GM21737 (cell line): ENCODE data around the gene PCP2.
A peak's percentile ranks its signal among the peaks of the same experiment; 100 is the strongest.

Source experiments
- ATAC-seq: cut with Tn5 transposase; IDR thresholded peaks from one replicate; pipeline ENCODE4 v1.9.1; 2021; ENCODE audit warnings: mild to moderate bottlenecking, moderate library complexity; ENCODE audit not compliant: unreplicated experiment

PCP2 gene

DNA sequence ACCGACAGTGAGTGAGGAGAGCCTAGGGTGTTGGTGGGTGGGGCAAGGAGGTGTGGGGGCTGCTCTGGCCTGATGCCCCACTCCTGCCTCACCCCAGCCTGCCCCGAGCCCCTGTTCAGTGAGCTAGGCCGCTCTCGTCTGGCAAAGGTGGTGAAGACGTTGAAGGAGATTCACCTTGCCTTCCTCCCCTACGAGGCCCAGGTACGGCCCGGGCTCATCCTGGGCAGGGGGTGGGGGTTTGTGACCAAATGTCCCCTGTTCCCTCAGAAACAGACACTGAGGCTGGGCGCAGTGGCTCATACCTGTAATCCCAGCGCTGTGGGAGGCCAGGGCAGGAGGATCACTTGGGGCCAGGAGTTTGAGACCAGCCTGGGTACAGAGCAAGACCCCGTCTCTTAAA lies 7.3 kb upstream of the PCP2 start:
- no peak for ATAC-seq

DNA sequence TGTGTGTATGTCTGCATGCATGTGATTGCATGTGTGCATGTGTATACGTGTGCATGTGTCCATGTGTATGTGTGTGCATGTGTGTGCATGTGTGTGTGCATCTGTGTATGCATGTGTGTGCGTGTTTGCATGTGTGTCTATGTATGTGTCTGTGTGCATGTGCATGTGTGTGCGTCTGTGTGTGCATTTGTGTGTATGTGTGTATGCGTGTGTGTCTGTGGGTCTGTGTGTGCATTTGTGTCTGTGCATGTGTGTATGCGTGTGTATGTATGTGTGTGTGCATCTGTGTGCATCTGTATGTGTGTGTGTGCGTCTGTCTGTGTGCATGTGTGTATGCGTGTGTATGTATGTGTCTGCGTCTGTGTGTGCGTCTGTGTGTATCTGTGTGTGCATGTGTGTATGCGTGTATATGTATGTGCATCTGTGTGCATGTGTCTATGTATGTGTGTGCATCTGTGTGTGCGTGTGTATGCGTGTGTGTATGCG lies 6.4 kb upstream of the PCP2 start:
- no peak for ATAC-seq

GRCh38 chr19:7638802-7639465 lies 5.4 kb upstream of the PCP2 start:
- ATAC-seq, result no peak

DNA sequence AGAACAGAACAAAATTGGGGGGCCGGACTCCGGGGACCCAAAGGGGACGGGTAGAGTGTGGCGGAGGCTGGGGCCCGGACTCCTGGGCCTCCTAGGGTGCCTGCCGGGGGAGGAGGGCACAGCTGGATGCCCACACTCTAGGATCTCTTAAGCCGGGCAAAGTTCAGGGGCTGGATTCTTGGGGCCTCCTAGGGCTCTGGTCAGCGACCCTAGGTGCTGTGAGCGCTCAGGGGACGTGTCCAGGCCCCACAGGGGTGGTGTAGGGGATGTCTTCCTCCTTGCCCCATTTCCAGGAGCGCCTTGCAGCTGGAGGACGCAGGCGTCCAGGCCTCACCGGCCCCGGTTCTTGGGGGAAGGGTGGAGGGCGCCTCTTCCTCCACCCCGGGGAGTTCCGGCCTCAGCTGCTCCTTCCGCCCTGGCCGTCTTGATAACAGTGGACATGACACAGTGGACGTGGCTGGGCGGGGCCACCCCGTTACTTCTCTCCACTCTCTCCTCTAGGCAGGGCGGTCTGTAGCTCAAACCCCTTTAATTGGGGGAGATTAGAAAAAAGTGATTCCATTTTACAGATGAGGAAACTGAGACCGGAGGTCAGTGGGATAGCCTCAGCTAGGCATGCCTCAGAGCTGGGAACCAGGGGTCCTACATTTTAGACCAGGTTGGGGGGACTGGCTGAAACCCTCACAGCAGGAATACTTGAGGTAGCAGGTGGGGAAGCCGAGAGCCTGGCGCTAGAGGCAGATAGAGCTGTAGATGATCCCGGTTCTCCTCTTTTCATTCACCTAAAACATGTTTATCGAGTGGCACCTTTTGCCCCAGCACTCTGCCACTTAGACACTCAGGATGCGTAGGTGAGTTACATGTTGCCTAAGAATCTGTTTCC lies 4.1 kb upstream of the PCP2 start:
- ATAC-seq, result no peak

DNA sequence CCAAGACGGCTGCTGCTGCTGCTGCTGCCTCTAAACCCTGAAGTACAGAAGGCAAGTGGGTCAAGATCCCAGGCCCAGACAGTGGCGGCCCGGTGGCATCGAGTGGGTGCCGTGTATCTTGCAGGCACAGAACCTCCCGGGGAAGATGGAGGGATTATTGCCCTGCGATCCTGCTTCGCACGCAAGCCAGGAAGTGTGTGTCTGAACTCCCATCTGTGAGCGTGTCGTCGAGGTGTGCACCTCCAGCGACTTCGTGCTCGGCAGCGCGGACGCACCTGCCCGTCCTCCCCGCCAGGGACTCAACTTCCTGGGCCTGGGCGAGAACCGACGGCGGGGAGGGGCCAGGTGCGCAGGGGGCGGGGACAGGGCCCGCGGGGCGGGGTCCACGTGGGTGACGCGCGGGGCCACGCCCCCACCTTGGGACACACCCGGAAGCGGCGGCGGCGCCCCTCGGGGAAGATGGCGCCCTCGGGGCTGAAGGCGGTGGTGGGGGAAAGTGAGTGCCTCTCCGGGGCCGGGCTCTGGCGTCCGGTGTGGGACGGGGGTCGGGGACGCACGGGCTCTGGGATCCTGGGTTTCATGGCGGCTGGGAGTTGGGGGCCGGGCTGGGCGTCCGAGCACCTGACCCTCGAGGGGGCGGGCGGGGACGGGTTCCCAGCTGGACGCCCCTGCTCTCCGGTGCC lies 3.3 kb upstream of the PCP2 start, which contains the start of gene STXBP2:
Gene STXBP2 (plus strand): TSS at position 420 of the 683 bp plus-strand sequence. CDS start 40 bp downstream, at position 460.
- ATAC-seq, result peak; percentile 51

GRCh38 chr19:7636317-7636690 lies 2.8 kb upstream of the PCP2 start:
- ATAC-seq, result no peak

DNA sequence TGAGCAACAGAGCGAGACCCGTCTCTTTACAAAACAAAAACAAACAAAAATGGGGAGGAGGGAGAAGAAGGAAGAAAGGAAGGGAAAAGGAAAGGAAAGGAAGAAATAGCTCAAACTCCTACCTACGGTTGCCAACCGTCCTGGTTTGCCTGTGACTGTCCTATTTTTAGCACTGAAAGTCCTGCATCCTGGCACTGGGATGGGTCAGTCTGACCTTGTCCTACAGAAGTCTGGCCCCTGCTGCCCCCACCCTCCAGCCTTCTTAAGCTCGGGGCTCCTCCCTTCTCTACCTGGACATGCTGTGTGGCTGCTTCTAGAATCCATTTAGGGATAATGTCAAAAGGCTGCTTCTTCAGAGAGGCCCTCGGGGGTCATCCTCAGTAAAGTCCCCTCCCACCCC lies 2.2 kb upstream of the PCP2 start:
- ATAC-seq, result no peak

DNA sequence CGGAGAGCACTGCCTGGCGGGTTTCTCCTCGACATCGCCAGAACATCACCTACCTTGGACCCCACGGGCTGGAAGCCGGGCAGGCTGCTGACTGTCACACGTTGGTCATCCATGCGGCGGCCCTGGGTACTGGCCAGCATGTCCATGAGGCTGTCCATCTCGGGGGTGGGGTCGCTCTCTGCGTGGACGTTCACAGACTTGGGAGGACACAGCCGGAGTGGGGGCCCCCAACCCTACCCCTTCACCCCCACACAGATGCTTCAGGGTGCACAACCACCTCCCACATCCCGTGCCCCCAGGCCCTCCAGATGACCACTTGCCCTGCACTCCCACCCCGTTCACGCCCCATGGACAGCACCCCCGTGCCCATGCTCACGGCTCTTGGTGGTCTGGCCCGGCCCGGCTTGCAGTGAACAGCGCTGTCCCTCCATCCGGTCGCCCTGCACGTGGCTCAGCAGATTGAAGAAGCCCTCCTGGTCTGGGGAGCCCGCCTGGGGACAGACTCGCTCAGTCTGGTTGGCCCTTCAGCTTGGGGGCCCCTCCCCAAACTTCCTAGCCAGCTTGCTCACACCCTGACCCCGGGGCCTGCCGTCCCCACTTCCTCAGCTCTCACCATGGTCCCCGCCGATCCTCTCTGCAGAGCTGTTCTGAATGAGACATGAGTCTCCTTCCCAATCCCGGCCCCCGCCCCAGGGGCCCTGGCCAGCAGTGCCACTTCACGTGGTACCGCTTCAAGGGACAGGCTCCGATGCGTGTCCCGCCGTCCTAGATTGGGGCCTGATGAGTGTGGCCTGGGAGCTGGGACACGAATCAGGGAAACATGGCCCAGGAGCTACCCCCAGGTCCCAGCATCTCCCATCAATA lies 947 bp downstream of the PCP2 start:
- no peak for ATAC-seq

- ATAC-seq, result no peak
Observed at GRCh38 chr19:7631577-7631976, 1.9 kb downstream of the PCP2 start.

GRCh38 chr19:7629347-7630054 lies 4.0 kb downstream of the PCP2 start, which contains the start of the genes PET100 and XAB2:
Gene PET100 (plus strand): TSS chr19:7629793. CDS start chr19:7629834, 41 bp downstream.
Gene XAB2 (minus strand): TSS chr19:7629545. CDS start chr19:7629527, 18 bp downstream.
- ATAC-seq, result peak; percentile 73

DNA sequence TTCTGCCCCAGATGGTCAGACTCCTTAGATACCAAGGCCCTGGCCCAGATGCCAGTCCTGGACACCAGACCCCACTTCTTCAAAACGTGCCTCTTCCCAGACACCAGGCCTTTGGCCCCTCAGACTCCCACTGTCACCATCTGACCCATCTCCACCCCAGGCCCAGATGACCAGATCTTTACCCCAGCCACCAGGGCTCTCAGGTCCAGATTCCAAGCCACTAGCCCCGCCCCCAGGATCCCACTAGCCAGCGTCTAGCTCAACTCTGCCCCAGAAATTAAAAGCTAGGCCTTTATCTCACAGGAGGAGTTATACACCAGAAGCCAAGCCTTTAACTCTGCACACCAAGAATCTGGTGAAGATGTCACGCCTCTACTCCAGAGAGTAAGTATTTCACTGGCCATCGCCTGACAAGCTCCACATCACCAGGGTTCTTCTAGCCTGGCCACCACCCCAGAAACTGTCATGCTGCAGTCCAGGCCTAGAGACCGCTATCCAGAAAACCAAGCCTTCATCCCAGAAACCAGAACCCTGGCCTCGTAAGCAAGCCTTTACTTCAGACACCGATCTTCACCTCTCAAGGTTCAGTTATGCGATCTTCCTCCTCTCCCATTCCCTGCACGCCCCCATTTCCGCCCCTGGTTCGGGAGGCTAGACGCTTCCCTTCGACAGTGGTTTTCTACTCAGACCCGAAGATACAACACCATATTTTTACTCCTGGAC lies 4.8 kb downstream of the PCP2 start:
- ATAC-seq, result no peak

GRCh38 chr19:7627166-7627565 lies 6.4 kb downstream of the PCP2 start:
- ATAC-seq, result no peak

DNA sequence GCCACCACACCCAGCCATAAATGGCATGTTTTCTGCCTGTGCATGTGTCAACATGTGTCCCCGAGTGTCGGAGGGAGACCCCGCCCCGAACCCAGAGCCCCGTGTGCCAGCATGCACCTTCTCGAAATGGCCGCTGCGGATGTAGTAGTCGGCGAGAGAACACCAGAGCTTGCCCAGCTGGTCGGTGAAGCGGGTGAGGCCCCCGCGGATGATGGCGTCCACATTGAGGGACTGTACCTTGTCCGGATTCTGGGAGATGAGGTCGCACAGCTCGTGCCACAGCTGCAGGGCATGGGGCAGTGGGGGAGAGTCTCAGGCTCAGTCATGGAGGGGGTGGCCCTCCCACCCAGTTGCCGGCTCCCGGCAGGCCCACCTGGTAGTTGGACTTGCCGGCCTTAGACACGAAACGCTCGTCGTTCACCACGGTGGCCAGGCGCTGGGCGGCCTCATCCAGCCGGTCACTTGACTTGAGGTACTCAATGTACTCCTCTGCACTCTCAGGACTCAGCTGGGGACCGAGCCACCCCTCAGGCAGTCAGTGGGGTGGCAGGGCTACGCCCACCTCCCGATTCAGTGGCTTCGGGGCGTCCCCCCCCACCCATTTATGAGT lies 7.7 kb downstream of the PCP2 start:
- no peak for ATAC-seq

- no peak for ATAC-seq
Observed at GRCh38 chr19:7624810-7625209, 8.7 kb downstream of the PCP2 start.

- ATAC-seq, result no peak
Observed at GRCh38 chr19:7623725-7624603, 9.6 kb downstream of the PCP2 start.

DNA sequence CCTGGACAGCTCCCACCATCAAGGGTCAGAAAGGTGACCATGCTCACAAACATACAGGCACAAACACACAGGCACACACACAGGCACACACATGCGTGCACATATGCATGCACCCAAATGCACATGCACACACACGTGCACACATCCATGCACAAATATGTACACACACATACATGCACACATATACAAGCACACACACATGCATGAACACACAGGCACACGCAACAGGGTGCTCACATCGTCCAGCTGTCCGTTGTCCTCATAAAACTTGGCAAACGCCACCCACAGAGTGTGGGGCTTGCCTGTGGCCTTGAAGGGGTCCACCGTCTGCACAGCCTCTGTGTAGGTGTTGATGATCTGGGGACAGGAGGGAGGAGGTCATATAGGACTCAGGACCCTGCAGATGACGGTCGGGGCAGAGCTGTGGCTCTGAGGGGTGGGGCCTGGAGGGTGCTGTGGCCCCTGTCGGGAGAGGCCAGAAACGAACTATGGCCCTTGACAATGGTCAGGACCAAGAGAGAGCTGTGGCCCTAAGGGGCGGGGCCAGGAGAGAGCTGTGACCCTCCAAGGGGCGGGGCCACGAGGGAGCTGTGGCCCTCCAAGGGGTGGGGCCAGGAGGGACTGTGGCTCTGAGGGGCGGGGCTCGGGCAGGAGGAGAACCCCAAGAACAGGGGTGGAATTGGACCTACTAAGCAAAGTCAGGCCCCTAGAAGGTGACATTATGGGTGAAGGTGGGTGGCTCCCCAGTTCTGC lies 10.4 kb downstream of the PCP2 start:
- no peak for ATAC-seq
